A673 (cell line): Measurements from ENCODE around the gene S100A10. TPM values are rescaled to one million over a fixed set of nuclear protein-coding genes. Genes with fewer than 3 reads are reported as not detected.

Experiments used
- BruUV-seq: library from RNA; stranded (reverse); fragments of 400-500 nt; replicated peaks from 2 replicates; lab custom pipeline; 2021; lab: Mats Ljungman, UMichigan
- CTCF ChIA-PET: fragments of 300-600 bp; sonication (Branson Sonifier 250); formaldehyde crosslinking; loops from one replicate; lab custom pipeline; 2022; ENCODE audit warnings: antibody characterized with exemption; lab: Charles Lee
- POLR2A ChIA-PET: fragments of 300-600 bp; sonication (Branson Sonifier 250); formaldehyde crosslinking; loops from one replicate; lab custom pipeline; 2022; ENCODE audit warnings: antibody characterized with exemption; ENCODE audit not compliant: low non-redundant PET; lab: Charles Lee
- DNase-seq: peaks from one replicate; pipeline ENCODE4 v3.0.0-alpha.2; 2015; ENCODE audit warnings: low spot score
- H3K27ac ChIP-seq: fragments of 200-600 bp; sonication (generic); 2 replicates; pipeline ENCODE4 v1.5.1; 2016; ENCODE audit warnings: mixed run types, low read depth, mild to moderate bottlenecking, mixed read lengths, antibody characterized with exemption, low read length; ENCODE audit not compliant: poor library complexity, severe bottlenecking
- H3K27me3 ChIP-seq: fragments of 200-600 bp; sonication (generic); replicated peaks from 2 replicates; pipeline ENCODE4 v1.6.1; 2017; ENCODE audit warnings: mixed run types, low read depth, mild to moderate bottlenecking, mixed read lengths, antibody characterized with exemption, low read length; ENCODE audit not compliant: insufficient read depth, poor library complexity
- H3K36me3 ChIP-seq: fragments of 200-600 bp; sonication (generic); 2 replicates; pipeline ENCODE4 v1.6.1; 2016; ENCODE audit warnings: mixed run types, mild to moderate bottlenecking, mixed read lengths, antibody characterized with exemption, low read length; ENCODE audit not compliant: insufficient read depth, poor library complexity, severe bottlenecking
- H3K4me1 ChIP-seq: fragments of 200-600 bp; sonication (generic); 2 replicates; pipeline ENCODE4 v1.6.1; 2017; ENCODE audit warnings: mixed run types, mild to moderate bottlenecking, mixed read lengths, antibody characterized with exemption, low read length; ENCODE audit not compliant: insufficient read depth, poor library complexity, severe bottlenecking
- H3K4me3 ChIP-seq: fragments of 200-600 bp; sonication (generic); 2 replicates; pipeline ENCODE4 v1.5.1; 2016; ENCODE audit warnings: low read depth, mixed run types, mild to moderate bottlenecking, mixed read lengths, low read length; ENCODE audit not compliant: poor library complexity, severe bottlenecking
- H3K9me3 ChIP-seq: fragments of 200-600 bp; sonication (generic); 2 replicates; pipeline ENCODE4 v1.6.1; 2016; ENCODE audit warnings: mixed run types, low read depth, mild to moderate bottlenecking, mixed read lengths, antibody characterized with exemption, low read length; ENCODE audit not compliant: poor library complexity, severe bottlenecking
- CTCF ChIP-seq: fragments of 300-800, 200-600 bp; sonication (generic); conservative IDR thresholded peaks from 2 replicates; pipeline ENCODE4 v1.5.1; 2017; ENCODE audit warnings: low read depth, mild to moderate bottlenecking, antibody characterized with exemption, low read length, moderate library complexity, mixed read lengths
- EZH2 ChIP-seq: fragments of 200-600 bp; sonication (generic); IDR thresholded peaks from 2 replicates; pipeline ENCODE4 v1.6.1; 2017; ENCODE audit warnings: borderline replicate concordance, low read depth, mild to moderate bottlenecking, mixed read lengths, antibody characterized with exemption, low read length; ENCODE audit not compliant: poor library complexity, severe bottlenecking
- intact Hi-C: fragments of 100-400 bp; cut with micrococcal nuclease; formaldehyde crosslinking; loops from one replicate; pipeline ENCODE4 v1.10.0; 2022; ENCODE audit not compliant: unreplicated experiment
- total RNA-seq: library from RNA; stranded (reverse); gene quantifications from 2 replicates; pipeline ENCODE4 v1.2.3, GENCODE V29; 2021

S100A10 gene
- total RNA-seq, 1 experiment from 2014 or later = 42.4 TPM

- H3K4me3 ChIP-seq = no peak overlapping the region
- intact Hi-C loops = no loop called here
- H3K36me3 ChIP-seq = no peaks in the 10 kb centered on the region
- no TSS peak for BruUV-seq
- H3K4me1 ChIP-seq = no peaks in the 10 kb centered on the region
- TF ChIP-seq CTCF = no peak
- TF ChIP-seq EZH2 = no peak
- DNase-seq = no peak
- no peaks in the 10 kb centered on the region for H3K9me3 ChIP-seq
- ChIA-PET CTCF (no interaction called here), POLR2A (no interaction called here)
- peaks cover 8% of the 10 kb centered on the region for H3K27me3 ChIP-seq
- H3K27ac ChIP-seq = no peak overlapping the region
Measured at GRCh38 chr1:151942882-151943281, 50.8 kb downstream of the S100A10 start.

GRCh38 chr1:151940541-151940940, 53.1 kb downstream of the S100A10 start:
- POLR2A ChIA-PET = no interaction called here
- H3K4me3 ChIP-seq = no peak overlapping the region
- no peaks in the 10 kb centered on the region for H3K36me3 ChIP-seq
- no peaks in the 10 kb centered on the region for H3K4me1 ChIP-seq
- no TSS peak for BruUV-seq
- no peaks in the 10 kb centered on the region for H3K9me3 ChIP-seq
- no peak overlapping the region for H3K27ac ChIP-seq
- CTCF ChIA-PET = no interaction called here
- no peak for DNase-seq
- TF ChIP-seq EZH2 (no peak), CTCF (no peak)
- H3K27me3 ChIP-seq = peaks cover 8% of the 10 kb centered on the region
- intact Hi-C loops = no loop called here

- Histone ChIP-seq H3K27ac (no peak overlapping the region), H3K27me3 (peaks cover 8% of the 10 kb centered on the region), H3K36me3 (no peaks in the 10 kb centered on the region), H3K9me3 (no peaks in the 10 kb centered on the region), H3K4me3 (no peak overlapping the region), H3K4me1 (no peaks in the 10 kb centered on the region)
- DNase-seq = no peak
- TF ChIP-seq EZH2 (no peak), CTCF (no peak)
- intact Hi-C loops = no loop called here
- ChIA-PET POLR2A (no interaction called here), CTCF (no interaction called here)
- BruUV-seq = no TSS peak
Measured at GRCh38 chr1:151939779-151940178, 53.9 kb downstream of the S100A10 start.
